HepG2 (cell line): ENCODE measurements around the gene CSNK1G1. TPM values are rescaled to one million over a fixed set of nuclear protein-coding genes. Genes with fewer than 3 reads are reported as not detected.

Experiments
- HDAC6 ChIP-seq: fragments of 200-600 bp; sonication (generic); IDR thresholded peaks from 2 replicates; pipeline ENCODE4 v1.7.0; 2017; ENCODE audit warnings: mild to moderate bottlenecking, antibody characterized with exemption, low read length, low read depth
- HOXA3 ChIP-seq: sonication (generic); formaldehyde crosslinking; IDR thresholded peaks from 2 replicates; pipeline ENCODE4 v1.5.0; 2020; ENCODE audit warnings: missing genetic modification reagents
- KAT7 ChIP-seq: IDR thresholded peaks from 2 replicates; pipeline ENCODE4 v1.6.1; 2018; ENCODE audit warnings: borderline replicate concordance, missing compliant biosample characterization
- MXD3 ChIP-seq: IDR thresholded peaks from 2 replicates; pipeline ENCODE4 v1.6.1; 2016; ENCODE audit warnings: mild to moderate bottlenecking, missing biosample characterization, missing genetic modification reagents
- NFKB2 ChIP-seq: sonication (generic); formaldehyde crosslinking; IDR thresholded peaks from 2 replicates; pipeline ENCODE4 v1.4.0; 2020; ENCODE audit warnings: missing genetic modification reagents, borderline replicate concordance
- PHF8 ChIP-seq: sonication (generic); formaldehyde crosslinking; IDR thresholded peaks from 2 replicates; pipeline ENCODE4 v1.5.0; 2020; ENCODE audit warnings: missing genetic modification reagents
- PREB ChIP-seq: sonication (generic); formaldehyde crosslinking; IDR thresholded peaks from 2 replicates; pipeline ENCODE4 v1.4.0; 2020; ENCODE audit warnings: missing genetic modification reagents
- THYN1 ChIP-seq: sonication (generic); formaldehyde crosslinking; IDR thresholded peaks from 2 replicates; pipeline ENCODE4 v1.8.1; 2023; ENCODE audit warnings: low read depth, mild to moderate bottlenecking, moderate library complexity, missing genetic modification reagents, borderline replicate concordance
- ZFAT ChIP-seq: sonication (generic); formaldehyde crosslinking; conservative IDR thresholded peaks from 2 replicates; pipeline ENCODE4 v1.8.1; 2023; ENCODE audit warnings: missing genetic modification reagents, inconsistent platforms
- ZFP41 ChIP-seq: sonication (generic); formaldehyde crosslinking; IDR thresholded peaks from 2 replicates; pipeline ENCODE4 v1.4.0; 2020; ENCODE audit warnings: mild to moderate bottlenecking, missing genetic modification reagents, borderline replicate concordance
- ZFP91 ChIP-seq: sonication (generic); formaldehyde crosslinking; IDR thresholded peaks from 2 replicates; pipeline ENCODE4 v1.9.0; 2022; ENCODE audit warnings: missing genetic modification reagents, mild to moderate bottlenecking, borderline replicate concordance
- ZNF335 ChIP-seq: sonication (generic); formaldehyde crosslinking; IDR thresholded peaks from 2 replicates; pipeline ENCODE4 v1.4.0; 2020; ENCODE audit warnings: missing genetic modification reagents
- ZNF33B ChIP-seq: sonication (generic); formaldehyde crosslinking; IDR thresholded peaks from 2 replicates; pipeline ENCODE4 v1.5.1; 2020; ENCODE audit warnings: mild to moderate bottlenecking, missing genetic modification reagents
- ZNF383 ChIP-seq: sonication (generic); formaldehyde crosslinking; IDR thresholded peaks from 2 replicates; pipeline ENCODE4 v1.4.0; 2020; ENCODE audit warnings: missing genetic modification reagents, mild to moderate bottlenecking, borderline replicate concordance
- ZNF646 ChIP-seq: sonication (generic); formaldehyde crosslinking; IDR thresholded peaks from 2 replicates; pipeline ENCODE4 v1.9.0; 2021; ENCODE audit warnings: mild to moderate bottlenecking, missing genetic modification reagents
- ZNF7 ChIP-seq: IDR thresholded peaks from 2 replicates; pipeline ENCODE4 v1.6.1; 2016; ENCODE audit warnings: missing biosample characterization, missing genetic modification reagents
- ZNF780A ChIP-seq: sonication (generic); formaldehyde crosslinking; IDR thresholded peaks from 2 replicates; pipeline ENCODE4 v1.8.0; 2022; ENCODE audit warnings: mild to moderate bottlenecking, missing genetic modification reagents, moderate library complexity
- ZNF883 ChIP-seq: sonication (generic); formaldehyde crosslinking; IDR thresholded peaks from 2 replicates; pipeline ENCODE4 v1.5.1; 2020; ENCODE audit warnings: mild to moderate bottlenecking, missing genetic modification reagents; ENCODE audit errors: not compliant biosample characterization
- polyA plus RNA-seq, 8 experiments: library from polyadenylated mRNA; depleted of rRNA in 3 of 8; stranded (reverse) in 7 of 8; unstranded in 1 of 8; fragments of >200 nt; fragmentation: Illumina TruSeq in 4 of 8; extraction: Trizol in 4 of 8; gene quantifications; 2 replicates each; pipeline versions ENCODE4 v1.2.1 to v1.2.3, GENCODE V29; 2011 to 2016; ENCODE audit warnings: low read depth in 4 of 8, missing spikeins in 1 of 8, mixed read lengths in 1 of 8; ENCODE audit not compliant: insufficient read depth in 1 of 8
- total RNA-seq, 5 experiments: library from RNA; depleted of rRNA; stranded (reverse); fragments of >200 nt; fragmentation: Illumina TruSeq; extraction: Trizol; gene quantifications; 2 replicates each; pipeline ENCODE4 v1.2.3, GENCODE V29; 2016; ENCODE audit warnings: low read depth in 1 of 5

The CSNK1G1 gene
- total and polyA plus RNA-seq, 2 of the 13 experiments (the other 11 are each of a cell fraction or from before 2014, with no cell fraction given): 8.5 to 12.6 TPM

- no peak; the same call in 1 of the 2 replicates for TF ChIP-seq ZNF646 (CRISPR knock-in tag)
- no peak; the same call in 1 of the 2 replicates for TF ChIP-seq KAT7 (CRISPR knock-in tag)
- TF ChIP-seq NFKB2 (CRISPR knock-in tag): no peak; the same call in 1 of the 2 replicates
- peak; percentile 73 for TF ChIP-seq HOXA3 (CRISPR knock-in tag)
- 0 out of 2 replicates have a peak, but pooled peaks have one; percentile 43 for TF ChIP-seq MXD3 (CRISPR knock-in tag)
- no peak for TF ChIP-seq HDAC6
- TF ChIP-seq PHF8 (CRISPR knock-in tag): peak; percentile 98
- no peak for TF ChIP-seq ZNF33B (CRISPR knock-in tag)
- no peak for TF ChIP-seq ZFP41 (CRISPR knock-in tag)
- no peak for TF ChIP-seq ZNF7 (CRISPR knock-in tag)
- no peak for TF ChIP-seq PREB
- TF ChIP-seq ZNF383 (CRISPR knock-in tag): no peak
- TF ChIP-seq THYN1 (CRISPR knock-in tag): no peak
- TF ChIP-seq ZFAT (CRISPR knock-in tag): no peak
- peak; percentile 73 for TF ChIP-seq ZNF883
- TF ChIP-seq ZFP91: peak; percentile 92
- TF ChIP-seq ZNF780A (CRISPR knock-in tag): no peak
- peak; percentile 79; the same call in 1 of the 2 replicates for TF ChIP-seq ZNF335
These were observed 192.9 kb downstream of the CSNK1G1 start, which contains the start of gene PPIB (continued) for GRCh38 chr15:64162869-64163658.
